Occipital lobe (tissue), 2 donors: ENCODE results near the gene PRR12. TPM values are rescaled to one million over a fixed set of nuclear protein-coding genes. Genes with fewer than 3 reads are reported as not detected.

Experiments used
- DNase-seq: peaks from one replicate; lab custom pipeline; 2025; lab: John Stamatoyannopoulos, UW
- total RNA-seq: library from RNA; depleted of rRNA; stranded (reverse); fragments of >200 nt; gene quantifications from one replicate; pipeline ENCODE4 v1.2.3, GENCODE V29; 2014

PRR12 gene
- total RNA-seq, 1 donor from 2014 or later: 2.5 TPM

DNA sequence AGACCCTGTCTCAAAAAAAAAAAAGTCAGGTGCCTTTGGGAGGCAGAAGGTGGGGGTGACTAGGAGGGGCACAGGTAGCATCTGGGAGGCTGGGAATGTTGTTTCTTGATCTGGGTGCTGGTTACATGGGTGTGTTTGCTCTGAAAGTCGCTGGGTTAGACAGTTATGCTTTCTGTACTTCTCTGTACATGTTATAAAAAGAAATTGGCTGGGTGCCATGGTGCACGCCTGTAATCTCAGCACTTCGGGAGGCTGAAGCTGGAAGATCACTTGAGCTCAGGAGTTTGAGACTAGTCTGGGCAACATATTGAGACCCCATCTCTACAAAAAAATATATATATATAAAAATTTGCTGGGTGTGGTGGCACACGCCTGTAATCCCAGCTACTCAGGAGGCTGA lies 25.7 kb upstream of the PRR12 start:
- DNase-seq: no peak

DNA sequence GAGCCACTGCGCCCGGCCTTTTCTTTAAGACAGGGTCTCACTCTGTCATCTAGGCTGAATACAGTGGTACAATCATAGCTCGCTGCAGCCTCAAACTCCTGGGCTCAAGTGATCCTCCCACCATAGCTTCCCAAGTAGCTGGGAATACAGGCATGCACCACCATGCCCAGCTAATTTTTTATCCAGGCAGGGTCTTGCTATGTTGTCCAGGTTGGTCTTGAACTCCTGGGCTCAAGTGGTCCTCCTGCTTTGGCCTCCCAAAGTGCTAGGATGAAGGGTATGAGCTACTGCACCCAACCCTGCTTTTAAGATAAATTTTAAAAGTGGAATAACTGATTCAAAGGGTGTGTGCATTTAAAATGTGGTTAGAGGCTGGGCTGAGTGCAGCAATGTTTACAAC lies 24.7 kb upstream of the PRR12 start:
- no peak for DNase-seq

GRCh38 chr19:49567861-49568441 lies 23.0 kb upstream of the PRR12 start:
- no peak for DNase-seq

- no peak for DNase-seq
Observed at GRCh38 chr19:49570138-49570856, 20.7 kb upstream of the PRR12 start.

DNA sequence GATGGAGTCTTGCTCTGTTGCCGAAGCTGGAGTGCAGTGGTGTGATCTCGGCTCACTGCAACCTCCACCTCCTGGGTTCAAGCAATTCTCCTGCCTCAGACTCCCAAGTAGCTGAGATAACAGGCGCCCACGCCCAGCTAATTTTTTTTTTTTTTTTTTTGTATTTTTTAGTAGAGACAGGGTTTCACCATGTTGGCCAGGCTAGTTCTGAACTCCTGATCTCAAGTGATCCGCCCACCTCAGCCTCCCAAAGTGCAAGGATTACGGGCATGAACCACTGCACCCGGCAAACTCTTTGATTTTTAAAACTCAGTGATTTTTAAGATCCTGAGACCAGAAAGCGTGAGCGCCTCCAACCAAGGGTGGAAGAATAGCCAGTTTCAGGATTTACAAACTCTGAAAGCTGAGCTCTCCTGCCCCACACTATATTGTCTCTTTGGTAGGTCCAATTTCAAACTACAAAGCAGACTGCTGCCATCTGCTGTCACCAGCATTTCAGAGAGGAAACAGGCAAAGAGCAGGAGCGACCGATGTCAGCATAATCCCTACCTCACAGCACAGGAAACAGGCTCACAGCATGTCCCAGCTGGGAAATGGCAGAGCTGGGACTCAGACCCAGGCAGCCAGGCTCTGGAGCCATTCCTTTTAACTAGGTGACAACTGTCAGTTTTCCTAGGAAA lies 19.8 kb upstream of the PRR12 start:
- no peak for DNase-seq

GRCh38 chr19:49573009-49573408 lies 18.0 kb upstream of the PRR12 start:
- no peak for DNase-seq

DNA sequence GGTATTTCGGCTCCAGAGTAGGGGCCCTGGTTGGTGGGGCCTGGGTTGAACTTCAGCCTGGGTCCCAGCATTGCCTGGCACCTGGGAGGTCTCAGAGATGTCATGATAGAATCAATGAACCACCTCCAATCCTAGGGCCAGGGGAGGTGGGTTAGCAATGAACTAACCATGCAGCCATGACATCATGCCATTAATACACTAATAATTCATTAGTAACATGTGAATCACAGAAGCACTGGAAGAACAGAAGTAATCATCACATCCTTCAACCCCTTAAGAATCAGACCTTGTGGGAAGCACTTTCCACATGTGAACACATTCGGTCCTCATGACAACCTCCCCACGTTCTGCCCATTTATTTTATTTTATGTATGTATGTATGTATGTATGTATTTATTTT lies 17.6 kb upstream of the PRR12 start:
- DNase-seq: no peak

GRCh38 chr19:49574206-49574755 lies 16.7 kb upstream of the PRR12 start:
- DNase-seq: no peak

GRCh38 chr19:49579193-49579592 lies 11.8 kb upstream of the PRR12 start:
- DNase-seq: no peak

DNA sequence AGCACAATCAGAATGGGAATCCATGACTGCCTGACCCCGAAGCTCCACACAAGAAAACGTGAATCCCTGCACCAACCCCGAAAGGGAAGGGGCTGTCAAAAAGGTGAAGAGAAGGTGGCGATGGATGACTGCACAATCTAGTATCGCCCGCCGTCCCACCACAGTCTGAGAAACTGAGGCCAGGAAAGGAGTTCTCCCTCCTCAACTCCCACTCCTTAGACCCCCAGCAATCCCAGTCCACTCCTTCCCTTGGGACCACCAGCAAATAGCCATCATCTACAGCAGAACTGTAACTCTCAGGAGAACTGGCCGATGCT lies 11.1 kb upstream of the PRR12 start:
- DNase-seq: no peak

DNA sequence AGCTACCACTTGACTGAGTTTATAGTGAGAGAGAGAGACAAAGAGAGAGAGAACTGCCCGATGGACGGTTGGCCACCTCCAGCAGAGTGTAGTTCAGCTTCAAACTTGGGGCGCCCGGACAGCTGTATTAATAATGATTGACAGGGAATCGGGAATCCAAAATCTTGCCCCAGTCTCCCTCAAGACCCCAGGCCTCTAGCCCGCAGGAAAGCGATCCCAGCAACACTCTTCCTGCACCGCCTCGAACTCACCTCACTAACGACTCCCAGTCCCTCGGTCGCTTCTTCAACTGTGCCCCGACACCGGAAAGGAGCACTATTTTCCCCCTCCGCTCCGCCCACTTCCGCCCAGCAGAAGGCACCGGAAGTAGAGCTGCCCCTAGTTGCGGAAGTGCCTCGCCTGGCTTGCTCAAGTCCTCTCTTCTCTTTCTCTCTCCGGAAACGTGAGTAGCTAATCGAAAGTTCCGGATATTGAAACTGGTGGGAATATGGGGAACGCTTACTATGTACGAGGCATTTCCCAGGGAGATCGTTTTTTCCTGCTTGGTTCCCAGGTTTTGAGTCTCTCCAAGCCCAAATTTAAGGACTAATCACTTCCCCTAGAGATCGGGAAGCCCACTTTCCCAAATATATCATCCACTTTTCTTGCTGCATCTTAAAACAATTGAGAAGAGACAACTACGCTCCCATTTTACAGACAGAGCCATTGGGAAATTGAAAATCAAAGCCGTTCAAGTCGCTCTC lies 10.5 kb upstream of the PRR12 start, which contains the start of gene NOSIP:
NOSIP (minus strand) TSS at position 293 of the 743 bp plus-strand sequence. CDS start 19,865 bp downstream, outside the sequence.
- peak; percentile 89 for DNase-seq

DNA sequence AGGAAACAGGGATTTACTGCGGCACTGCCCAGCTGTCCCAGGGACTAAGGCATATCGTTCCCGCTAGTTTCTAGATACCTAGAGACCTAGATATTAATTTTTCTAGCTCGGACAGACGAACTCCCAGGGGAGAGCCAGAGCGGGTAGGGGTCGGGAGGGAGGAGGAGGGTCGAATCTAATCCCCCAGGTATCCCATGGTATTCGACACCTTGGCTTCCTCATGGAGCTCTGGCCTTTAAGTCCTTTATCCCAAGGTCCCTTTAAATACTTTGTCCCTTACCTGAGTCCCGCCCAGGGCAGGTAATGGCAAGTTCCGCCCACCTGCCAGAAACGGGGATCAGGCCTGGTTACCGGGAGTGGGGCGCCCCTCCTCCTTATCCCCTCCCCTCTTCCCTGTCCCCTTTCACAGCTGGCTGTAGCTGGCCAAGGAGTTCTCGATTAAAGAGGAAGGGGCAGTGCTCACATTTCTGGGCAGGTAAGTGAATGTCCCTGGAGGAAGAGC lies 9.9 kb upstream of the PRR12 start, which contains the start of gene PRRG2:
PRRG2 (plus strand) TSS at position 310 of the 502 bp plus-strand sequence. CDS start 1,904 bp downstream, outside the sequence.
- no peak for DNase-seq

DNA sequence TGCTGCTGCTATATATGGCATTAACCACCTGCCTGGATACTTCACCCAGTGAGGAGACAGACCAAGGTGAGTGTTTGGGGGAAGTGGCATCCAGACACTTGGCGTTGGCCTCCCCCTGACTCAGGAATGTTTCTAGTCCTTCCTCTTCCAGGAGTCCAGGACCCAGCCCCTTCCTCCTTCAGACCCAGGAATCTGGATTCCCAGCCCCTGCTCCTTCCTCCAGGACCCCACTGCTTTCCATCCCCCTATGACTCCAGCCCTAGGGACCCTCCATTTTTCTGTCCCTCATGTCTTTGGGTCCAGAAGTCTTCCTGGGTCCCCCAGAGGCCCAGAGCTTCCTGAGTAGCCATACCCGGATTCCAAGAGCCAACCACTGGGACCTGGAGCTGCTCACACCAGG lies 7.7 kb upstream of the PRR12 start:
- DNase-seq: no peak

- DNase-seq: no peak
Observed at GRCh38 chr19:49585023-49585422, 6.0 kb upstream of the PRR12 start.

DNA sequence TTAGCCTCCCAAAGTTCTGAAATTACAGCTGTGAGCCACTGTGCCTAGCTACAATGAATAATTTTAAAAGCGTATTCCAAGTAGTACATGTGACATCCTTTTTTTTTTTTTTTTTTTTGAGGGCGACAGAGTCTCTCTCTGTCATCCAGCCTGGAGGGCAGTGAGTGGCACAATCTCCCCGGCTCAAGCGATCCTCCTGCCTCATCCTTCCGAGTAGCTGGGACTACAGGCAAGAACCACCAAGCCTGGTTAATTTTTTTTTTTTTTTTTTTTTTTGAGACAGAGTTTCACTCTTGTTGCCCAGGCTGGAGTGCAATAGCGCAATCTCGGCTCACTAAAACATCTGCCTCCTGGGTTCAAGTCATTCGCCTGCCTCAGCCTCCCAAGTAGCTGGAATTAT lies 3.8 kb upstream of the PRR12 start:
- DNase-seq: no peak

DNA sequence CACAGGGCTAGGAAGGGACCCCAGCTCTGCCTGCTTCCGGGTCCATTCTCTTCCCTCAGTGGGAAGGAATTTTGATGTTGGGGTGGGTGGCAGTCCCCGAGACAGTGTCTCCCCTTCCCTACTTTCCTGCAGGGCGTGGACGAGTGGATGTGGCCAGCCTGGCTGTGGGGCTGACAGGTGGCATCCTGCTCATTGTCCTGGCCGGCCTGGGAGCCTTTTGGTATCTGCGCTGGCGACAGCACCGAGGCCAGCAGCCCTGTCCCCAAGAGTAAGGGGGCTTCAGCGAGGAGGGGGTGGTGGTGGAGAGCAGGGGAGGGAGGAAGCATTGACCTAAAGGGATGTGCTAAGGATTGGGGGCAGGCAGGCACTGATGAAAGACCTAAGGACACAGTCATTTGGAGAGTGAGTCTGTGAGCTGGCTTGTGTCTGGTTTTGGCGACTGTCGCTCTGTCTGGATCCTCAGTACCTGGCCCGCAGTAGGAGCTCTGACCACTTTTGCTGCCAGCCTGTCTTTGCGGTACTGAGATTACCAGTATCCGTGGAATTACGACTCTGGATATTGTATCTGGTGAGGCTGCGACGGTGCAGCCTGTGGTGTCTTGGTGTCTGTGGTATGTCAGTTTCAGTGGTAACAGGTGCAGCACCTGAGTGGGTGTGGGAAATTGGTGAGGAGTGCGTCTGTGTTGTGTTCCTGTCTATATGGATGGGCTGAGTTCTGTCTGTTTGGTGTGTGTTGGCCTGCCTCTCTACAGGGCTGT lies 2.4 kb upstream of the PRR12 start:
- no peak for DNase-seq

DNA sequence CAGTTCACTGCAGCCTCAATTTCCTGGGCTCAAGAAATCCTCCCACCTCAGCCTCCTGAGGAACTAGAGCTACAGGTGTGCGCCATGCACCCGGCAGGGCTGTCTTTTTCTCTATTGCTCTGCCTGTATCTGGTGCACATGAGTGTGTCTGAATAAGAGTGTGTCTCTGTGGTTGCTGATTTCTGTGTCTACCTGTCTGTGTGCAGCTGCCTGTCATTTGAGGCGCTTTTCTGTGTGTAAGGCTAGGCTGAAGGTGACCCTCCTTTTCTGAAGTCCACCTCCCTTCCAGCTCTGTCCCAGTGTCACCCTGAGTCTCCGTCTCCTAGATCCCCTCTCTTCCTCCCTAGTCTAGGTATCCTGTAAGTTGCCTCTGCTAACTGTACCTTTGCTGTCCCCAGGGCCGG lies 1.5 kb upstream of the PRR12 start:
- no peak for DNase-seq

- DNase-seq: peak; percentile 83
Observed at GRCh38 chr19:49590071-49590970, 661 bp upstream of the PRR12 start.

DNA sequence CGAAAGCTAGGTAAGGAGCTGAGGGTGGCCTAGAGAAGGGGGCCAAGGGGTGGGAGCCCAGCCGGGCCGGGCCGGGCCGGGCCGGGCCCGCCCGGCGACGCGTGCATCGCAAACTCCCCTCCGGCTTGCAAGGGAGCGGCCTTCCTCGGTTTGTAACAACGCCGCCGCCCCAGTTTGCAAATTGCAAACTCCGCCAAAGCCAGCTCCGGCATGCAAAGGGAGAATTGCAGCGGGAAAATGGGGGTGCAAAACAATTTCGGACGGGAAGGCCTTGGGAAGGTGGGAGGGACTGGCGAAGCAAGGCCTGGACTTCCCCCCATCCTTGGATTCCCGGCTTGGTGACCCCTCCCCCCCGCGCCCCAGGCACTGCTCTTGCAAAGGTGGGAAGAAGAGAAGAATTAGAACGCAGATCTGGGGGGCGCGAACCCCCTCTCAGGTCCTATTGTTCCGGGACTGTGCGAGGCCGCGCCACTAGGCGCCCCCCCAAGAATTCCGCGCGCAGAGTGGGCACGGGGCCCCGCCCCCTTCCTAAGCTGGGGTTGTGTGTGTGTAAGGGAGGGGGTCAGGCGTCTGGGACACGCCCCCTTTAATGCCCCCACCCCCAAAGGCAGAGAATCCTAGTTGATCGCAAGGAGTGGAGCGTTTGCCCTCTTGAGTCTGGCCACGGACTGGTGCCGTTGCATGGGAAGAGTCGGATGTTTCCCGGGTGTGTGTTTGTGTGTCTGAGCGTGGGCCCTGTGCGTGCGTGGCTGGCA lies 926 bp downstream of the PRR12 start:
- peak; percentile 15 for DNase-seq
